ENCODE measurements around the gene PHF2.

PHF2 gene

GRCh38 chr9:93702261-93702660, 125.9 kb downstream of the PHF2 start:
- TF ChIP-seq CTCF (IDR thresholded peaks at IDR 0.05; ENCODE audit: insufficient read depth, low read depth, low read length, missing control alignments): no peak
- H3K4me3 ChIP-seq (ENCODE audit: low read depth, low read length): no peak overlapping the region
- DNase-seq (ENCODE audit: low read depth): no peak

- H3K4me3 ChIP-seq (ENCODE audit: low read depth, low read length): no peak overlapping the region
- TF ChIP-seq CTCF (IDR thresholded peaks at IDR 0.05; ENCODE audit: insufficient read depth, low read depth, low read length, missing control alignments): no peak
- DNase-seq (ENCODE audit: low read depth): no peak
Measured at GRCh38 chr9:93708289-93708986, 132.1 kb downstream of the PHF2 start.

- no peak overlapping the region for H3K4me3 ChIP-seq (ENCODE audit: low read depth, low read length)
- TF ChIP-seq CTCF (IDR thresholded peaks at IDR 0.05; ENCODE audit: insufficient read depth, low read depth, low read length, missing control alignments): no peak
- DNase-seq (ENCODE audit: low read depth): no peak
Measured at GRCh38 chr9:93708987-93709302, 132.6 kb downstream of the PHF2 start.

GRCh38 chr9:93709600-93710369, 133.4 kb downstream of the PHF2 start:
- DNase-seq (ENCODE audit: low read depth): no peak
- no peak for TF ChIP-seq CTCF (IDR thresholded peaks at IDR 0.05; ENCODE audit: insufficient read depth, low read depth, low read length, missing control alignments)
- H3K4me3 ChIP-seq (ENCODE audit: low read depth, low read length): no peak overlapping the region

GRCh38 chr9:93710370-93710723, 134.0 kb downstream of the PHF2 start:
- TF ChIP-seq CTCF (IDR thresholded peaks at IDR 0.05; ENCODE audit: insufficient read depth, low read depth, low read length, missing control alignments): no peak
- no peak overlapping the region for H3K4me3 ChIP-seq (ENCODE audit: low read depth, low read length)
- no peak for DNase-seq (ENCODE audit: low read depth)

- DNase-seq (ENCODE audit: low read depth): no peak
- TF ChIP-seq CTCF (IDR thresholded peaks at IDR 0.05; ENCODE audit: insufficient read depth, low read depth, low read length, missing control alignments): no peak
- no peak overlapping the region for H3K4me3 ChIP-seq (ENCODE audit: low read depth, low read length)
Measured at GRCh38 chr9:93711002-93711401, 134.6 kb downstream of the PHF2 start.

- TF ChIP-seq CTCF (IDR thresholded peaks at IDR 0.05; ENCODE audit: insufficient read depth, low read depth, low read length, missing control alignments): no peak
- no peak overlapping the region for H3K4me3 ChIP-seq (ENCODE audit: low read depth, low read length)
- DNase-seq (ENCODE audit: low read depth): no peak
Measured at GRCh38 chr9:93712896-93713295, 136.5 kb downstream of the PHF2 start.
